Peyer's patch (tissue), 4 donors: ENCODE results near the gene ACP6. TPM values are rescaled to one million over a fixed set of nuclear protein-coding genes. Genes with fewer than 3 reads are reported as not detected.
"Not testable (repeated sequence)": the region's sequence is repeated elsewhere in the genome, so short reads cannot be mapped to it uniquely, and the experiment has no call there.

Source experiments
- DNase-seq, 3 donors: peaks; one replicate each; pipeline ENCODE4 v3.0.0-alpha.2; 2017 to 2019
- H3K27ac ChIP-seq, 4 donors: fragments of 200-600 bp; sonication (generic); one replicate each; pipeline ENCODE4 v1.5.1; 2016 to 2019
- H3K27me3 ChIP-seq, 2 donors: fragments of 200-600 bp; sonication (generic); one replicate each; pipeline ENCODE4 v1.5.1; 2019
- H3K36me3 ChIP-seq, 3 donors: fragments of 200-600 bp; sonication (generic); one replicate each; pipeline ENCODE4 v1.5.1; 2016 to 2019
- H3K4me1 ChIP-seq, 4 donors: fragments of 200-600 bp; sonication (generic); one replicate each; pipeline ENCODE4 v1.5.1; 2016 to 2019
- H3K4me3 ChIP-seq, 4 donors: fragments of 200-600 bp; sonication (generic); 1 replicate in 3 of 4; 2 replicates in 1 of 4; pipeline ENCODE4 v1.5.1; 2016 to 2019; ENCODE audit warnings: mild to moderate bottlenecking in 1 of 4
- H3K9me3 ChIP-seq, 4 donors: fragments of 200-600 bp; sonication (generic); one replicate each; pipeline ENCODE4 v1.5.1; 2016 to 2019; ENCODE audit warnings: mild to moderate bottlenecking in 1 of 4
- CTCF ChIP-seq, 6 experiments: fragments of 450-650 bp in 4 of 6; fragments of 200-600 bp in 2 of 6; sonication (generic) in 1 of 6; IDR thresholded peaks; one replicate each; pipeline ENCODE4 v1.5.1; 2017 to 2019; ENCODE audit warnings: antibody characterized with exemption in 6 of 6, mild to moderate bottlenecking in 3 of 6, moderate library complexity in 1 of 6
- POLR2A ChIP-seq, 2 donors: fragments of 450-650 bp; IDR thresholded peaks; one replicate each; pipeline ENCODE4 v1.5.1; 2017; ENCODE audit warnings: antibody characterized with exemption in 2 of 2, mild to moderate bottlenecking in 2 of 2, moderate library complexity in 2 of 2
- total RNA-seq, 4 donors: library from RNA; depleted of rRNA; stranded (reverse); fragments of >200 nt; gene quantifications; one replicate each; pipeline ENCODE4 v1.1.0, GENCODE V29; 2016

ACP6 gene
- total RNA-seq, 4 donors from 2014 or later, result 12.3 to 33.0 (median 18.8) TPM

- no peak for TF ChIP-seq POLR2A (IDR thresholded peaks at IDR 0.05)
- no peak for TF ChIP-seq CTCF (IDR thresholded peaks at IDR 0.05)
- H3K36me3 ChIP-seq, result no peaks in the 10 kb centered on the region
- H3K4me1 ChIP-seq, result no peaks in the 10 kb centered on the region
- H3K27ac ChIP-seq, result no peak overlapping the region
- DNase-seq, result no peak
- H3K4me3 ChIP-seq, result no peak overlapping the region
- no peaks in the 10 kb centered on the region for H3K9me3 ChIP-seq
- no peaks in the 10 kb centered on the region for H3K27me3 ChIP-seq
These were observed 42.3 kb upstream of the ACP6 start for GRCh38 chr1:147712605-147713004.

- Histone ChIP-seq H3K4me1 (no peaks in the 10 kb centered on the region), H3K9me3 (no peaks in the 10 kb centered on the region), H3K4me3 (no peak overlapping the region), H3K27me3 (no peaks in the 10 kb centered on the region), H3K27ac (no peak overlapping the region), H3K36me3 (no peaks in the 10 kb centered on the region)
- DNase-seq, result peak in 2 of 3 donors; percentile 27 to 79
- TF ChIP-seq POLR2A (IDR thresholded peaks at IDR 0.05), result no peak
- peak; percentile 19 to 75 (median 68) for TF ChIP-seq CTCF (IDR thresholded peaks at IDR 0.05)
These were observed 30.0 kb upstream of the ACP6 start for GRCh38 chr1:147700042-147701006.

- no peak for TF ChIP-seq CTCF (IDR thresholded peaks at IDR 0.05)
- Histone ChIP-seq H3K27ac (no peak overlapping the region), H3K4me3 (no peak overlapping the region), H3K9me3 (no peaks in the 10 kb centered on the region), H3K27me3 (no peaks in the 10 kb centered on the region), H3K36me3 (no peaks in the 10 kb centered on the region), H3K4me1 (no peaks in the 10 kb centered on the region)
- no peak for DNase-seq
These were observed 29.3 kb upstream of the ACP6 start for GRCh38 chr1:147699686-147700041.

GRCh38 chr1:147683163-147683763, 12.9 kb upstream of the ACP6 start:
- TF ChIP-seq POLR2A (IDR thresholded peaks at IDR 0.05) (no peak), CTCF (IDR thresholded peaks at IDR 0.05) (no peak)
- Histone ChIP-seq H3K27ac (no peak overlapping the region), H3K27me3 (no peaks in the 10 kb centered on the region), H3K36me3 (no peaks in the 10 kb centered on the region), H3K4me1 (no peaks in the 10 kb centered on the region), H3K9me3 (no peaks in the 10 kb centered on the region), H3K4me3 (no peak overlapping the region)
- no peak for DNase-seq

GRCh38 chr1:147680608-147681235, 10.4 kb upstream of the ACP6 start:
- H3K27ac ChIP-seq, H3K36me3 ChIP-seq, H3K4me3 ChIP-seq, DNase-seq, H3K9me3 ChIP-seq, H3K4me1 ChIP-seq, H3K27me3 ChIP-seq: not testable (repeated sequence)

GRCh38 chr1:147677681-147678080, 7.4 kb upstream of the ACP6 start:
- not testable (repeated sequence) for H3K4me3 ChIP-seq, H3K36me3 ChIP-seq, H3K27ac ChIP-seq, DNase-seq, H3K9me3 ChIP-seq, H3K4me1 ChIP-seq, H3K27me3 ChIP-seq
